ENCODE results near the gene GLIS1. TPM values are rescaled to one million over a fixed set of nuclear protein-coding genes. Genes with fewer than 3 reads are reported as not detected.

Gene GLIS1
- total RNA-seq, 1 donor from 2014 or later = not detected

- H3K27me3 ChIP-seq = no peaks in the 10 kb centered on the region
- no peak overlapping the region for H3K4me3 ChIP-seq
- H3K4me1 ChIP-seq = no peaks in the 10 kb centered on the region
- H3K9me3 ChIP-seq = no peaks in the 10 kb centered on the region
- intact Hi-C loops (cut with DNase I) = no loop called here
- no peaks in the 10 kb centered on the region for H3K36me3 ChIP-seq
- TF ChIP-seq CTCF (IDR thresholded peaks at IDR 0.05) = no peak
- H3K27ac ChIP-seq = no peak overlapping the region
- DNase-seq (ENCODE audit: low spot score in 2 of 2) = peak in 1 of 2 donors; percentile 38
These were observed 93.9 kb downstream of the GLIS1 start for GRCh38 chr1:53644909-53645689.

GRCh38 chr1:53644496-53644895 is 94.5 kb downstream of the GLIS1 start:
- intact Hi-C loops (cut with DNase I) = no loop called here
- TF ChIP-seq CTCF (IDR thresholded peaks at IDR 0.05) = no peak
- H3K4me1 ChIP-seq = no peaks in the 10 kb centered on the region
- H3K27ac ChIP-seq = no peak overlapping the region
- H3K27me3 ChIP-seq = no peaks in the 10 kb centered on the region
- no peaks in the 10 kb centered on the region for H3K36me3 ChIP-seq
- H3K9me3 ChIP-seq = no peaks in the 10 kb centered on the region
- no peak overlapping the region for H3K4me3 ChIP-seq
- DNase-seq (ENCODE audit: low spot score in 2 of 2) = peak in 1 of 2 donors; percentile 25

DNA sequence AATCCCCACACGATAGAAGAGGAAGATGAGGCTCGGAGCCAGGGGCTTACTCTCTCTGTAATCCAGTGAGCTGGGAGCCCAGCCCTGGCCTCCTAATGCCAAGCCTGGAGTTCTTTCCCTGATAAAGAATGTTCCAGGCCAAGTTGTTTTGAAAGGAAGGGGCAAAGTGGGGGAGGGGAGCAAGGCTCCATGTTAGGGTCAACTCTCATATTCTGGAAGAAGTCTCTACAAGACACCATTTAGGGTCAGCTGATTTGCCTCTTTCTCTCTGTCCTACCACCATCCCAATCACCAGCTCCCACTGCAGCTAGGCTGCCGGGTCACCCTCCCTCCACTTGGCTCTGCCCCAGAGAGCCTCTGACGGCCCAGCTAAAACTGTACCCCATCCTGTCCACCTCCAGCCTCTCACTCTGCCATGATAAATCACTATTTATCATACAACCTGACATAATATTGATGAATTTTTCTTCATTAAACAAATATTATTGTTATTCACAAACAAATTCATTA is 95.0 kb downstream of the GLIS1 start:
- Histone ChIP-seq H3K36me3 (no peaks in the 10 kb centered on the region), H3K27me3 (no peaks in the 10 kb centered on the region), H3K9me3 (no peaks in the 10 kb centered on the region), H3K4me1 (no peaks in the 10 kb centered on the region), H3K4me3 (no peak overlapping the region), H3K27ac (no peak overlapping the region)
- peak in 1 of 2 donors; percentile 52 for DNase-seq (ENCODE audit: low spot score in 2 of 2)
- no peak for TF ChIP-seq CTCF (IDR thresholded peaks at IDR 0.05)
- intact Hi-C loops (cut with DNase I) = no loop called here

DNA sequence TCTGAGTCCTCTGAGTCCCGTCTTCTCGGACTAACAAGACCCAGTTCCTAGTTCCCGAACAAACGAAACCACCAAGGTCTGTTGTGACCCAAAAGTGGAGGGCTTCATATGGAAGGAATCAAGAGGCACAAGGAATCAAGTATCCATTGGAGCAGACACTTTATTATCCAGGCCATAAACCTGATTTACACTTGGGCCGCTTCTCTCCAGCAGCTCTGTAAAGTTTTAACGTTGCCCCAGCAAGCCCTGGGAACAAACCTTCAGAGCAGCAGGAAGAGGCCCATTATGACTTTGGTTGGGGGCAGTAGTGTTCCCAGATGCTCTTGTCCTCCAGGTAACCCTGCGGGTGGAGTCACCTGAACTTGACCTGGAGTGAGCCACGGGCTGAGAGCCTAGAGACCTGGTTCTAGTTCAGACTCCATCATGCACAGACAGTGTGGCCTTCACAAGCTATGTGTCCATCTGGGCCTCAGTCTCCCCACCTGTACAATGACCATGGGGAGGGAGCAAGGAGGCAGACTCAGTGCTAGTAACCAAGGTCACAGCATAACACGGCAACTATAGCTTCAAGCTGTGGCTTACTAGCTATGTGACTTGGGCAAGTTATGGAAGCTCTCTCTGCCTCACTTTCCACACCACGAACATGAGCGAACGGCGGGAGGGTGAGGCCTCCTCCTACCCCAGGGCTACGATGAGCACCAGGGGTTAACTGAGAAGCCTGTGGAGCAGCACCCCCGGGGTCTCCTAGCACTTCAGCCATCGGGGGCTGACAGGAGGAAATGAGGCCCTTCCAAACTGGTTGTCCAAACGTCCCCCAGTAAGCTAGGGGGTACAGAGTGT is 95.7 kb downstream of the GLIS1 start:
- H3K9me3 ChIP-seq = no peaks in the 10 kb centered on the region
- intact Hi-C loops (cut with DNase I) = no loop called here
- TF ChIP-seq CTCF (IDR thresholded peaks at IDR 0.05) = no peak
- H3K36me3 ChIP-seq = no peaks in the 10 kb centered on the region
- no peaks in the 10 kb centered on the region for H3K4me1 ChIP-seq
- DNase-seq (ENCODE audit: low spot score in 2 of 2) = peak in 1 of 2 donors; percentile 33
- no peak overlapping the region for H3K4me3 ChIP-seq
- H3K27ac ChIP-seq = no peak overlapping the region
- no peaks in the 10 kb centered on the region for H3K27me3 ChIP-seq

- H3K27ac ChIP-seq = no peak overlapping the region
- no peak for TF ChIP-seq CTCF (IDR thresholded peaks at IDR 0.05)
- H3K4me1 ChIP-seq = no peaks in the 10 kb centered on the region
- peak in 1 of 2 donors; percentile 45 for DNase-seq (ENCODE audit: low spot score in 2 of 2)
- no peaks in the 10 kb centered on the region for H3K36me3 ChIP-seq
- no peak overlapping the region for H3K4me3 ChIP-seq
- intact Hi-C loops (cut with DNase I) = no loop called here
- H3K27me3 ChIP-seq = no peaks in the 10 kb centered on the region
- no peaks in the 10 kb centered on the region for H3K9me3 ChIP-seq
These were observed 96.4 kb downstream of the GLIS1 start for GRCh38 chr1:53642607-53643006.
